ENCODE data around the gene SENP7. TPM values are rescaled to one million over a fixed set of nuclear protein-coding genes. Genes with fewer than 3 reads are reported as not detected.

The SENP7 gene
- total and polyA plus RNA-seq, 2 donors (not counting 1 experiment from before 2014, with no cell fraction given) = 14.7 to 50.3 TPM

DNA sequence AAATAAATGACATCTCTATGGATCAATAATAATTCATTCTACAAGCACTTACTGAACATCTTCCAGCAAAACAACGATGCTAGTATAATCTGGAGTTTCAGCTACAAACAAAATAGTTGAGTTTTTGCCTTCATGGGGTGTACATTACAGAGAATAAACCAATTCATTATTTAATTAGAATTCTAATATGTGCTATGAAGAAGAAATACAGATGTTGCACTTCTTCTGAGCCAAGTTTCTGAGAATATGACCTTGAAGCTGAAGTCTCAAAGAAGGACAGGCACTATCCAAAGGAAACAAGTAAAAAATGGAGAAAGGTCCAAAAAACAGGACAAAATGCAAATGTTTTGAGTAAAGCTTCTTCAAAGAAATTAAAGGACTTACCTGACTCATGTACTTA, 94.2 kb downstream of the SENP7 start:
- H3K4me1 Mint-ChIP-seq = peaks cover 13% of the 10 kb centered on the region
- Histone ChIP-seq H3K4me2 (replicated peaks; ENCODE audit: low read depth, low read length, poor library complexity, severe bottlenecking) (no peak overlapping the region), H4K20me1 (ENCODE audit: control insufficient read depth, insufficient read depth, low read length, poor library complexity, severe bottlenecking) (peaks cover 8% of the 10 kb centered on the region), H3K27ac (ENCODE audit: low read length in 2 of 2) (no peak overlapping the region), H3K4me3 (ENCODE audit: control extremely low read depth in 1 of 5, extremely low read depth in 1 of 5, insufficient read depth in 1 of 5, low read depth in 2 of 5, low read length in 4 of 5) (no peak overlapping the region), H3K4me1 (ENCODE audit: control insufficient read depth in 2 of 2, insufficient read depth in 2 of 2, low read length in 2 of 2) (no peaks in the 10 kb centered on the region), H3K9me3 (ENCODE audit: control extremely low read depth in 1 of 3, control insufficient read depth in 2 of 3, insufficient read depth in 1 of 3, low read length in 2 of 3) (peaks cover 0 to 2% (median 0%) of the 10 kb centered on the region in 3 donors), H2AFZ (ENCODE audit: insufficient read depth, low read depth, low read length, poor library complexity, severe bottlenecking) (no peak overlapping the region), H3K27me3 (replicated peaks in 1 of 4; ENCODE audit: control extremely low read depth in 1 of 4, control insufficient read depth in 3 of 4, insufficient read depth in 4 of 4, low read length in 3 of 4) (no peaks in the 10 kb centered on the region), H3K9ac (ENCODE audit: low read length) (no peak overlapping the region), H3K36me3 (replicated peaks in 1 of 2; ENCODE audit: control extremely low read depth in 1 of 2, control insufficient read depth in 1 of 2, extremely low read depth in 1 of 2, insufficient read depth in 2 of 2, low read length in 1 of 2) (peaks cover 6 to 7% of the 10 kb centered on the region in 2 experiments), H3K79me2 (ENCODE audit: control insufficient read depth, insufficient read depth, low read length) (peaks cover 20% of the 10 kb centered on the region)
- CTCF ChIA-PET = no interaction called here
- ATAC-seq (ENCODE audit: low read depth) = no peak
- no peak overlapping the region for H3K27ac Mint-ChIP-seq
- no peak overlapping the region for H3K4me3 Mint-ChIP-seq
- H3K27me3 Mint-ChIP-seq = no peaks in the 10 kb centered on the region
- no CpG with 5 or more reads among the region's 1 CpG for WGBS (ENCODE audit: insufficient coverage)
- no peak for TF ChIP-seq EZH2 (IDR thresholded peaks at IDR 0.05; ENCODE audit: borderline replicate concordance, insufficient read depth, low read depth, low read length, poor library complexity, severe bottlenecking)
- TF ChIP-seq, protein P1, sequence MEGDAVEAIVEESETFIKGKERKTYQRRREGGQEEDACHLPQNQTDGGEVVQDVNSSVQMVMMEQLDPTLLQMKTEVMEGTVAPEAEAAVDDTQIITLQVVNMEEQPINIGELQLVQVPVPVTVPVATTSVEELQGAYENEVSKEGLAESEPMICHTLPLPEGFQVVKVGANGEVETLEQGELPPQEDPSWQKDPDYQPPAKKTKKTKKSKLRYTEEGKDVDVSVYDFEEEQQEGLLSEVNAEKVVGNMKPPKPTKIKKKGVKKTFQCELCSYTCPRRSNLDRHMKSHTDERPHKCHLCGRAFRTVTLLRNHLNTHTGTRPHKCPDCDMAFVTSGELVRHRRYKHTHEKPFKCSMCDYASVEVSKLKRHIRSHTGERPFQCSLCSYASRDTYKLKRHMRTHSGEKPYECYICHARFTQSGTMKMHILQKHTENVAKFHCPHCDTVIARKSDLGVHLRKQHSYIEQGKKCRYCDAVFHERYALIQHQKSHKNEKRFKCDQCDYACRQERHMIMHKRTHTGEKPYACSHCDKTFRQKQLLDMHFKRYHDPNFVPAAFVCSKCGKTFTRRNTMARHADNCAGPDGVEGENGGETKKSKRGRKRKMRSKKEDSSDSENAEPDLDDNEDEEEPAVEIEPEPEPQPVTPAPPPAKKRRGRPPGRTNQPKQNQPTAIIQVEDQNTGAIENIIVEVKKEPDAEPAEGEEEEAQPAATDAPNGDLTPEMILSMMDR (IDR thresholded peaks at IDR 0.05) = no peak
- POLR2A ChIA-PET = no interaction called here
- intact Hi-C loops (cut with micrococcal nuclease) = no loop called here
- DNase-seq = no peak
- H3K9me3 Mint-ChIP-seq (ENCODE audit: insufficient read depth) = no peaks in the 10 kb centered on the region

- CTCF ChIA-PET = no interaction called here
- Mint-ChIP-seq H3K27me3 (no peaks in the 10 kb centered on the region), H3K4me3 (no peak overlapping the region), H3K4me1 (peaks cover 3% of the 10 kb centered on the region), H3K27ac (no peak overlapping the region), H3K9me3 (ENCODE audit: insufficient read depth) (peaks cover 4% of the 10 kb centered on the region)
- peaks cover 5 to 14% of the 10 kb centered on the region in 2 experiments for H3K36me3 ChIP-seq (replicated peaks in 1 of 2; ENCODE audit: control extremely low read depth in 1 of 2, control insufficient read depth in 1 of 2, extremely low read depth in 1 of 2, insufficient read depth in 2 of 2, low read length in 1 of 2)
- peaks cover 0 to 4% (median 3%) of the 10 kb centered on the region in 3 donors for H3K9me3 ChIP-seq (ENCODE audit: control extremely low read depth in 1 of 3, control insufficient read depth in 2 of 3, insufficient read depth in 1 of 3, low read length in 2 of 3)
- no peak overlapping the region for H3K27ac ChIP-seq (ENCODE audit: low read length in 2 of 2)
- ATAC-seq (ENCODE audit: low read depth) (no peak), DNase-seq (no peak)
- TF ChIP-seq, protein P1 (IDR thresholded peaks at IDR 0.05) = no peak
- TF ChIP-seq EZH2 (IDR thresholded peaks at IDR 0.05; ENCODE audit: borderline replicate concordance, insufficient read depth, low read depth, low read length, poor library complexity, severe bottlenecking) = no peak
- POLR2A ChIA-PET = no interaction called here
- H2AFZ ChIP-seq (ENCODE audit: insufficient read depth, low read depth, low read length, poor library complexity, severe bottlenecking) = no peak overlapping the region
- H3K27me3 ChIP-seq (replicated peaks in 1 of 4; ENCODE audit: control extremely low read depth in 1 of 4, control insufficient read depth in 3 of 4, insufficient read depth in 4 of 4, low read length in 3 of 4) = no peaks in the 10 kb centered on the region
- peaks cover 9% of the 10 kb centered on the region for H3K79me2 ChIP-seq (ENCODE audit: control insufficient read depth, insufficient read depth, low read length)
- peaks cover 4% of the 10 kb centered on the region for H4K20me1 ChIP-seq (ENCODE audit: control insufficient read depth, insufficient read depth, low read length, poor library complexity, severe bottlenecking)
- H3K4me2 ChIP-seq (replicated peaks; ENCODE audit: low read depth, low read length, poor library complexity, severe bottlenecking) = no peak overlapping the region
- no peaks in the 10 kb centered on the region for H3K4me1 ChIP-seq (ENCODE audit: control insufficient read depth in 2 of 2, insufficient read depth in 2 of 2, low read length in 2 of 2)
- no peak overlapping the region for H3K9ac ChIP-seq (ENCODE audit: low read length)
- 92% methylated on average over 6 of the region's 6 CpGs for WGBS (ENCODE audit: insufficient coverage)
- no peak overlapping the region for H3K4me3 ChIP-seq (ENCODE audit: control extremely low read depth in 1 of 5, extremely low read depth in 1 of 5, insufficient read depth in 1 of 5, low read depth in 2 of 5, low read length in 4 of 5)
- intact Hi-C loops (cut with micrococcal nuclease) = no loop called here
These were observed 98.9 kb downstream of the SENP7 start for GRCh38 chr3:101414121-101414520.

All from B cell (primary cell).